HG03558 (cell line): ENCODE data around the gene BZW1.

Experiments used
- ATAC-seq: cut with Tn5 transposase; IDR thresholded peaks from one replicate; pipeline ENCODE4 v1.9.1; 2021; ENCODE audit warnings: moderate number of reproducible peaks; ENCODE audit not compliant: unreplicated experiment; ENCODE audit errors: extremely low read depth

BZW1 gene

DNA sequence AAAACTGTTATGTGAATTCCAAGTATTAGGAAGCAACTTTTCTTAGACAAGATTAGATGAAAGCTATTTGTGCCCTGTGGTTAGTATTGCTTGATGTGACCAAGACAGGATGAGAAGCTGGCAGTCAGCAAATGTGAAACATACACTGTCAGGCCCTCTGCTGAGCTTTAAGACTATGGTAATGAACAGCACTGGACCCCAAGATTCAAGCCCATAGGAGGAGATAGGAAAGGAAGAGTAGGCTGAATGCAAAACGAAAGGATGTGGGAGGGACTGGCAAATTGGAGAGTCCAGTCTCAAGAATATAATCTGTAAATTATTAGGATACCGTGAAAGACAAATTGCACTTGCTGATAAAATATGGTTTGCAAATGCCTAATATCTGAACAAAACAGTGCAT is 16.4 kb downstream of the BZW1 start:
- ATAC-seq: no peak

DNA sequence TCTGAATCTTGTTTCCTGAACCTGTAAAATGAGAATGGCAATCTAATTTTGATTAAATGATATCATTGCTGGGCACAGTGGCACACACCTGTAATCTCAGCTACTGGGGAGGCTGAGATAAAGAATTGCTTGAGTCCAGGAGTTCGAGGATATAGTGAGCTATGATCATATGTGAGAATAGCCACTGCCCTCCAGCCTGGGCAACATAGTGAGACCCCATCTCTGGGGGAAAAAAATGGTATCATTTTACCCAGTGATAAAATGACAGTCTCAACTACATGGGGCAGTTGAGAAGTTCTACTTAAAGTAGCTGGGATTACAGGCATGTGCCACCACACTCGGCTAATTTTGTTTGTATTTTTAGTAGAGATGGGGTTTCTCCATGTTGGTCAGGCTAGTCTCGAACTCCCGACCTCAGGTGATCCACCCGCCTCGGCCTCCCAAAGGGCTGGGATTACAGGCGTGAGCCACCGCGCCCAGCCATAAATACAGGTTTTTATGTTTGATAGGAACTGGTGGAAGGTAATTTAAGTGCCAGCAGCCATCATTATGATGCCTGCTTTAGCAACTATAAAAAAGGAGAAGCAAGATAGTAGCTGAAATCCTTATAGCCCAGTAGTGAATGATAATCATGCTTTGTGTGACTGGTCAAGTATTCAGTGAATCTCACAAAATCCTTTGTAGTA is 17.0 kb downstream of the BZW1 start:
- ATAC-seq: no peak

DNA sequence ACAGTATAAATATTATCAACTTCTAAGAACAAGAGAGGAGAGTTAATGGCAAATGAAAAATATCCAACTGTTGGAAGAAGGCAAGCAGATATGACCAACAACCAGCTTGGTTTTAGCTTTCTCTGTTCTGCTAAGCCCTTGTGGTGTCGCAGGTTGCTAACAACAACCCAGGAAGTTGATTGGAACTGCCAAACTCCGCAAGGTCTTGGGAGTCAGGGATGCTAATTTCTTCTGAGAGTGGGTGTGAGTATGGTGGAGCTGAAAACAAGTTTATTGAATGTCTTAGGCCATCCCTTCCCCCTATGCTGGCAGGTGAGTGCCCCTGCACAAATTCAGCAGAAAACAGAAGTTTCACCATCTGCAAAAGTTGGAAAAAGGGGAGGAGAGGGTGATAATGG is 17.5 kb downstream of the BZW1 start:
- no peak for ATAC-seq

DNA sequence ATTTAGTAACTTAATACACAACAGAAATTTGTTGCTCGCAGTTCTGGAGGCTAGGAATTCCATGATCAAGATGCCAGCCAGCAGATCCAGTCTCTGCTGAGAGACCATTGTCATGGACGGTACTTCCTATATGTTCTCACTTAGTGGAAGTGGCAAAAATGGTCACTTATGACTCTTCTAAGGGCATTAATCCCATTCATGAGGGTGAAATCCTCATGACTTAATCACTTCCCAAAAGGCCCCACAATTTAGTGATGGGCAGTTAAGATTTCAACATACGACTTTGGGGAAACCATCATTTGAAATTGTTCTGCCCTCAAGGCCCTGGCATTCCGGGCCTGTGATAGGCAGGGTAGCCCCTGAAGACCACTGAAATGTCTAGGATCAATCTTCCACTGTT is 23.0 kb downstream of the BZW1 start:
- no peak for ATAC-seq

DNA sequence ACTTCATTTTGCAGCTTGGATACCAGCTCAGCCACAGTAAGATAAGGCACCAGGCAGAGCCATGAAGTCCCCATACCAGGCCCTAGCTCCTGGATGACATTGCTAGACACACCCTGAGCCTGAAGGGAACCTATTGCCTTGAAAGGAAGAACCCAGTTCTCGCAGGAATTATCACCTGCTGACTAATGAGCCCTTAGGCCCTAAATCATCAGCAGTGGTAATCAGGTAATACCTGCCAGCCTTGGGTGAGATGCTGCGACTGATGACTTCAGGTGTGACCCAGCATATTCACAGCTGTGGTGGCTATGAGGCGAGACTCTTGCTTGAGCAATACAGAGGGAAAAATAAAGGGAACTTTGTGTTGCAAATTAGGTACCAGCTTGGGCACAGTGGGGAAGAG is 27.8 kb downstream of the BZW1 start:
- no peak for ATAC-seq

DNA sequence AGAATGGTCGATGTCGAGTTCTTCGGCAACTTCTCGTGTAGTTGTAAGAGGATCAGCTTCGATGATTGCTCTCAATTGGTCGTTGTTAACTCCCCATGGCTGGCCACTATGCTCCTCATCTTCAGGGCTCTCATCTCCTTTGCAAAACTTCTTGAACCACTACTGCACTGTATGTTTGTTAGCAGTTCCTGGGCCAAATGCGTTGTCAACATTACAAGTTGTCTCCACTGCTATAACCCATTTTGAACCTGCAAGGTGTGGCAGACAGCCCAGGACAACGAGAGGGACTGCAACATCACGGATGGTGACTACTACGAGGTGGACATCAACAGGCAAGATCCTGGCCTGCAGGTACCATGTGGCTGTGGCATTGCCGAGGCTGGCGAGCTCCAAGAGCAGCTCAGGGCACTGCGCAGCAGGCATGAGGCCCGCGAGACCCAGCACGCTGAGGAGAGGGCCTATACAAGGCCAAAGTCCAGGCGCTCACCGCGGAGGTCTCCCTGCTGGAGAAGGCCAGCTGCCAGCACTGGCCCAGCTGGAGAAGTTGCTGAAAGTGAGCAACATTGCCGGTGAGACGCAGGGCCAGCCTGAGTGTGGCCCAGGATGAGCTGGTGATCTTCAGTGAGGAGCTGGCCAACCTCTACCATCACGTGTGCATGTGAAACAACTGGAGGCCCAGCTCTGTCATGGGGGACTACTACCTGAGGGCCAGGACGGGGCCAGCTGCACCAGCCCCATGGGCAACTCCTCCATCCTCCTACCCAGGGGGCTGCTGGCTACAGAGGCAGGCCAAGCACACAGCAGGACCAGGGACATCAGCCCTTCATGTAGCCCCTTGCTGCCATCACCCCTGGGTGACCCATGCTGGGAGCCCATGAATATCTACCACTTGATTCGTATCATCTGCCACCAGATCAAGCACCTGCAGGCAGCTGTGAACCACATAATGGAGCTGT is 32.6 kb downstream of the BZW1 start:
- ATAC-seq: no peak

DNA sequence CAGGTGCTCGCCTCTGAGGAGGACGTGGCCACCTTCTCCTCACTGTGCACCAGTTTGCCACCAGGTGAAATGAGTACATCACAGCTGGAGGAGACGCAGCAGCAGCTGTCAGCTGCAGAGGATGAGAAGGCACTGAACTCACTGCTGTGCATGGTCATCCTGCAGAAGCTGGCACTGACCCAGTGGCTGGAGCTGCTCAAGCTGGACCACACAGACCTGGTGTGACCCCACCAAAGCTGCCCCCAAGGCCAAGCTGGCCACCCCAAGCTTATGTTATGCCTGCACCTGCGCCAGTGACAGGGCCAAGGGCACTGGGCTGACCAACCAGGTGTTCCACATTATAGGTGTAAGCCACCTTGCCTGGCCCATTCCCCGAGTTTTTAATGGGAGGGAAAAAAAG is 33.5 kb downstream of the BZW1 start:
- ATAC-seq: no peak

DNA sequence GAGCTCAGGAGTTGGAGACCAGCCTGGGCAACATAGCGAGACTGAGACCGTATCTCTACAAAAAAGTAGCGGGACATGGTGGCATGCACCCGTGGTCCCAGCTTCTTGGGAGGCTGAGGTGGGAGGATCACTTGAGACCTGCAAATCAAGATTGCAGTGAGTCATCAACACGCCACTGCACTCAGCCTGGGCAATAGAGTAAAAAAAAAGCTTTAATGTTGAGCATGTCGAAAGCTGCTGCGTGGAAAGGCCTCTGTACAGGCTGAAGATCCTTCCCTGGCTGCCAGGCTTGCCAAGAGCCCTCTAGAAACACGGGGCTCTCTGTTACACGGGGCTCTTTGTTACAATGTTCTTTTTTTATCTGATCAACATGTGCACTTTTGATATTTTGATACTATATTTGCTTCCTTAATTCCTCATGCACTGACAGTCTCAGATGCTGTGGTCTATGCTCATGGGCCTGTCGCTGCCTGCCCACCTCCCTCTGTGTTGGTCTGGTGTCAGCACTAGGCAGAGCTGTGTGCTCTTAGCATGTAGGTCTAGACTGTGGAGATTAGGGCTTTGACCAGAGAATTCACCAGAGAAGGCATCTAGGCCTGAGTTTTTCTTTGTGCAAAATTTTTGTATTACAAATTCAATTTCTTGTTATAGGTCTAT is 34.1 kb downstream of the BZW1 start:
- ATAC-seq: no peak

DNA sequence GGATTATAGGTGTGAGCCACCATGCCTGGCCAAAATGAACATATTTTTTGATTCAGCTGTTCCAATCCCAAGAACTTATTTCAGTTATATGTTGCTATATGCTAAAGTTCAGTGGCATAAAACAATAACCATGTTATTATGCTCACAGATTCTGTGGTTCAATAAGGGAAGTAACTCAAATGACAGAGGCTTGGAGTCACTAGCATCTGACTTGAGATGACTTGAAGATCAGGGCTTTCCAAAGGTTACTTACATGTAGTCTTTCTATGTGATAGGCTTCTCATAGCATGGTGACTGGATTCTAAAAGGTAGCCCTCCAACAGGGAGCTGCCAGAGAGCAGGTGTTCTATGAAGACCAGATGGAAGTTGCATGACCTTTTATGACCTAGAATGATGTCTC is 35.6 kb downstream of the BZW1 start:
- ATAC-seq: no peak

DNA sequence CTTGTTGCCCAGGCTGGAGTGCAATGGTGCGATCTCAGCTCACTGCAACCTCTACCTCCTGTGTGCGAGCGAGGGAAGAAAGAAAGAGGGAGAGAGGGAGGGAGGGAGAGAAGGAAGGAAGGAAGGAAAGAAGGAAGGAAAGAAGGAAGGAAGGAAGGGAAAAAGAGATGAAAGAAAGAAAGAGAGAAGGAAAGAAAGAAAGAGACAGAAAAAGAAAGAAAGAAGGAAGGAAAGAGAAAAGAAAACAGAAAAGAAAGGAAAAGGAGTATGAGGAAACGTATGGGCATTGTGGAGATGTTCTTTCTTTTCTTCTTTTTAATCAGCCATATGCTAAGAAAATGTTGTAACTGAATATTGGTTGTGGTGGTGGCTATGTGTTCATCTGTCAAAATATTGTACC is 36.2 kb downstream of the BZW1 start:
- no peak for ATAC-seq

DNA sequence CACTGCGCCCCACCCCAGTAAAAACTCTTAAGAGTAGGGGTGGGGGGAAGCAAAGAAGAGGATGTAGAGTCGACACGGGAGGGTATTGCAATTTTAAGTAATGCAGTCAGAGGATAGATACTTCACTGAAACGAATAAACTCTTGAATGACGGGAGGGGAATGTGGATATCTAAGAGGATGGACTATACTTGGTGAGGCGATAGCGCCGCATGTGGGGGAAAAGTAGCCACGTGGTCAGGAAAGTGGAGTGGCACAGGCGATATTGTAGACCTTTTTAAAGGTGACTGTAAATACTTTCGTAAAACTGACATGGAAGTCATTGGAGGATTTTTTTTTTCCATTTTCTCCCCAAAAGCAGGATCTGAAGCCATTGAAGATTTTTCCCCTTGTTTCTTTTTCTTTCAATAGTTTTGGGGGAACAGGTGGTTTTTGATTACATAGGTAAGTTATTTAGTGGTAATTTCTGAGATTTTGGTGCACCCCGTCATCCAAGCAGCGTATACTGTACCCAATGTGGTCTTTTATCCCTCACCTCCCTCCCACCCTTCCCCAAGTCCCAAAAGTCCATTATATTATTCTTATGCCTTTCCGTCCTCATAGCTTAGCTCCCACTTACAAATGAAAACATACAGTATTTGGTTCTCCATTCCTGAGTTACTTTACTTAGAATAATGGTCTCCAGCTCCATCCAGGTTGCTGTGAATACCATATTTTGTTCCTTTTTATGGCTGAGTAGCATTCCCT is 39.0 kb downstream of the BZW1 start:
- ATAC-seq: no peak

DNA sequence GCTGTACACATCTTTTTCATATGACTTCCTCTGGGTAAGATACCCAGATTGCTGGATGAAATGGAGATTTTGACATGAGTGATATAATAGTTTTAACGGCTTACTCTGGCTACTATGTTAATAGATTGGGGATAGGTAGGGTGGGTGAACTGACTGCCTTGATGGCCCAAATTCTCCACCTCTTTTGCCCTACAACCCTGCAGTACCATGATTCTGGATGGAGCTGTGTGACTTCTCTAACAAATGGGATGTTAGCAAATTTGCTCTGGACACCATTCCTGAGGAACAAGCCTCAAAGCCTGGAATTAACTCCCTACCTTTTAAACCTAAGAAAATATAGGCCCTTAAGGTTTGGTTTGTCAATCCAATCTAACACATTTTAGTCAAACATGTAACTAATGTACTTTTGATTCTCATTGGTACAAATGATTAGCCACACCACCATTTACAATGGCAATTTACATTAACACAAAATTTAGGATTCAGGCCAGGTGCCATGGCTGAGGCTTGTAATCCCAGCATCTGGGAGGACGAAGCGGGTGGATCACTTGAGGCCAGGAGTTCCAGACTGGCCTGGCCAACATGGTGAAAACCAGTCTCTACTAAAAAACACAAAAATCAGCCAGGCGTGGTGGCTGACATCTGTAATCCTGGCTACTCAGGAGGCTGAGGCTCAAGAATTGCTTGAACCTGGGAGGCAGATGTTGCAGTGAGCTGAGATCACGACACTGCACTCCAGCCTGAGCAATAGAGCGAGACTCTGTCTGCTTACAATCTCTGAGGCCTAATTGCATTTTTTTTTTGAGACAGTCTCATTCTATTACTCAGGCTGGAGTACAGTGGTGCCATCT is 39.9 kb downstream of the BZW1 start:
- ATAC-seq: no peak

DNA sequence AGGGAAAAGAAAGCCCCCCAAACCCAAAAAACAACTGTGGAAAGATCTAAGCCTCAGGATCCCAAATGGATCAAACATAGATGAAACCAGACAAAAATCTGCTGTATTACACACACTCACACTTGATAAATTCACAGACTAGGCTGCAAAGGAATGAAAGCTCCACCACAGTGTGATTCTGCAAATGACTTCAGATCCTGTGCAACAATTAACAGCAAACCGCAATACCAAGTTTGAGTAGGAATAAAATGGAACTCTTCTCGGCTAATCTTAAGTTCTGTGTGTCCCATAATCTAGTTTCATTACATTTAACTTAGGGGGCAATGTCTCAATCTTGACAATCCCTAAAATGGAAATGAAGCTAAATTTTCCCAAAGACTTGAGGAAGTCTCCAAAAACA is 40.9 kb downstream of the BZW1 start:
- no peak for ATAC-seq

DNA sequence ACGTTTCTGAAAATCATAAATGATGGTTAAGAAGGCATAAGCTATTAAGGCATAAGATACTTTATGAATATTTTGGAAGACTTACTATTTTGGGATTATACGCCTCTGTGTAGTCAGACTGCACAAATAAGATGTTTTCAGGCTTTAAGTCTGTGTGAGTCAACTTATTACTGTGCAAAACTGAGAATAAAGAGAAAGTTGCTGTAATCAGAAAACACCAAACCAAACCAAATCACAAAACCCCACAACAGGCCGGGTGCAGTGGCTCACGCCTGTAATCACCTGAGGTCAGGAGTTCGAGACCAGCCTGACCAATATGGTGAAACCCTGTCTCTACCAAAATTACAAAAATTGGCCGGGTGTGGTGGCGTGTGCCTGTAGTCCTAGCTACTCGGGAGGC is 45.1 kb downstream of the BZW1 start:
- no peak for ATAC-seq

DNA sequence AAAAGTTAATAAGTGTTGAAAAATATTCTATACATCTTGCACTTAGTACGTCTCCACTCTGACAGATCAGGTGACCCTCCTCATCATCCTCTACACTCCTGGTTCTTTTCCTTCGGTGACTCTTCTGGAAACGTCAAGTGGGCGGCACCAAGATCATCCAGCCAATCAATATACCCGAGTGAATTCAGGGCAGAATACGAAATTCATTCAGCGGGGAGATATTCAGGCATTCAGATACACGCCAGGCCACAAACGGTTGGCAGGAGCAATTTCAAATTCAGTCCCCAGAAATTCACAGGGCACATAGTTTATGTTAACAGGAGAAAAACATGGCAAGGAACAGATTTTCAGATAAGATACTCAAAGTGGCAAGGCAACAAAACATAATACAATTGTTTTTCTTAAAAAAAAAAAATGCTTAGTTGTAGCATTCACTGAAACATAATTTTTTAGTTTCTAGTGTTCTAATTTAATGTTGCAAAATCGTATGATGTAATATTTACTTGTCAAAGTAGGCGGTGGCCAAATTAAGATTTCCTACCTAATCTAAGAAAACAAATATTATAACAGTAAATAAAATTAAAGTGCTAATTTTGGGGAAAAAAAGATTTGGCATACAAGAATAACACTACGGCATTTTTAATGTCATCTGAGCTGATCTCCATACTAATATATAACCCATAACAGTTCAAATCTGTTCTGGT is 48.5 kb downstream of the BZW1 start:
- no peak for ATAC-seq

DNA sequence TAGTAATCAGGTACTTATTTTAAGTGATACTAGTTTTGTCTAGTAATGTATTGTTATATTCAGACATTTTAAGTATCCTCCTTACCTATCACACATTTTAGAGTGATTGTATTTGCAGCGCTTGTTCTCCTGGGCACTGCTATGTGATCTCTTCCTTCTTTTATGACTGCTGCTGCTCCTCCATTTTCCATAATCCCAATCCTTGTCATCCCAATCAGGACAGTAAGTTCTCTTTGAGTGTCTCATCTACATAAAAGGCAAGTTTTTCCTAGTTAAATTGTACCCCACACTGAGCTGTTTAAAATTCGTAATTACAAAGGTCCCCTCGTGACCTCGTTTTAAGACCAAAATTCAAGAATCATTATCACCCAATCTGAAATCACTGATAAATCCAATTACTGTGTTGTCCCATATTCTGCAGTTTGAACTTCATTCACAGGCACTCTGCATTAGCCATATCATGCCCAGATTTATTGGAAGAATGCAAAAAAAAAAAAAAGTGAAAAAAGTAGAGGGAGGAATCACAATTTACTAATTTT is 50.0 kb downstream of the BZW1 start:
- ATAC-seq: no peak

DNA sequence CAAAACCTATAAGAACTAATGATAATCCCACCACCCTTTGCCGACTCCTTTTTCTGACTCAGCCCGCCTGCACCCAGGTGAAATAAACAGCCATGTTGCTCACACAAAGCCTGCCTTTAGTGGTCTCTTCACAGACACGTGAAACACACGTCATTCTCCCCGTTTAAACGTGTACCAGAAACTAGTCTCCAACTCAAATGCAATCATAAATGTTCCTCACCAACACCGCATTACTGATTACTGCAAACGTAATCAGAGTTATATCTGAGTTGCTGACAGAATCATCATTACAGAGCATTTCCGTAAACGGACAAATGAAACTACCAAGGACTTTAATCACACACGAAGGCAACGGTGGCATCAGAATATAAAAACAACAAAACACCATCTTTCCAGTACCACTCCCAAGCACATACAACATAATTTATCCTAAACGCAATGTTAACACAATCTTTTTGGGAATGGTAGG is 50.9 kb downstream of the BZW1 start:
- no peak for ATAC-seq

DNA sequence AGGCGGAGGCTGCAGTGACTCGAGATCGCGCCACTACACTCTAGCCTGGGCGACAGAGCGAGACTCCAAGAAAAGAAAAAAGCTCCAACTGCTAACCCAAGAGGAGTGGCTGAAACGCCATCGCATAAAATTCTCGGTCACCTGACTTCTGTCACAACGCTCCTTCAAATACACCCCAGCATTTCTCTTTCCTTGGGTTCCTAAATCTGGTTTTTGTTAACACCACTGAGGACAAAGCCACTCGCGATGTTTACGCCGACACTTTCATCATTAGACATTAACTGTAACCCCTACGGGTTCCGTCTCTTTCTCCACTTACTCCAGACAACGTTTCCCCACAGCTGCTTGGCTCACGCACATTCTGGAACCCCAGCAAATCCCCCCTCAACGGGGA is 52.1 kb downstream of the BZW1 start:
- ATAC-seq: no peak
